LNCAP (cell line): ENCODE data around the gene TAF4.

ENCODE experiments used
- CTCF ChIP-seq: fragments of 450-650 bp; IDR thresholded peaks from 2 replicates; pipeline ENCODE4 v1.5.1; 2017; ENCODE audit warnings: mild to moderate bottlenecking

TAF4 gene

GRCh38 chr20:61934716-61935530 lies 130.8 kb downstream of the TAF4 start:
- no peak for TF ChIP-seq CTCF

- TF ChIP-seq CTCF = no peak
These were observed 131.5 kb downstream of the TAF4 start for GRCh38 chr20:61933951-61934715.

- no peak for TF ChIP-seq CTCF
These were observed 132.2 kb downstream of the TAF4 start for GRCh38 chr20:61933481-61933950.

GRCh38 chr20:61932711-61933480 lies 132.8 kb downstream of the TAF4 start:
- TF ChIP-seq CTCF = no peak

GRCh38 chr20:61932199-61932592 lies 133.5 kb downstream of the TAF4 start:
- TF ChIP-seq CTCF = no peak

GRCh38 chr20:61931476-61932198 lies 134.0 kb downstream of the TAF4 start:
- TF ChIP-seq CTCF = no peak
